Fibroblast of skin of left quadriceps (primary cell): Measurements from ENCODE around the gene EDAR.

Source experiments
- DNase-seq, 2 experiments: peaks; one replicate each; pipeline ENCODE4 v3.0.0-alpha.2; 2013; ENCODE audit warnings: low read depth in 2 of 2

Gene EDAR

GRCh38 chr2:108988796-108989713 lies at the start of gene EDAR:
Gene EDAR, minus strand, starts transcription at chr2:108989220. Its CDS starts 58,206 bp downstream, at chr2:108931014.
- no peak for DNase-seq

- DNase-seq: no peak
Observed at GRCh38 chr2:109033171-109033570, 44.2 kb upstream of the EDAR start.

- no peak for DNase-seq
Observed at GRCh38 chr2:109032229-109032820, 43.3 kb upstream of the EDAR start.

GRCh38 chr2:109031476-109032228 lies 42.6 kb upstream of the EDAR start:
- no peak for DNase-seq

- no peak for DNase-seq
Observed at GRCh38 chr2:109030870-109031475, 42.0 kb upstream of the EDAR start.

GRCh38 chr2:109029490-109030201 lies 40.6 kb upstream of the EDAR start:
- DNase-seq: no peak

GRCh38 chr2:109028738-109029489 lies 39.9 kb upstream of the EDAR start:
- DNase-seq: no peak

- DNase-seq: no peak
Observed at GRCh38 chr2:109028277-109028676, 39.3 kb upstream of the EDAR start.

GRCh38 chr2:109027702-109028101 lies 38.7 kb upstream of the EDAR start:
- no peak for DNase-seq

GRCh38 chr2:109024477-109024876 lies 35.5 kb upstream of the EDAR start:
- DNase-seq: no peak

GRCh38 chr2:109021895-109022300 lies 32.9 kb upstream of the EDAR start:
- no peak for DNase-seq

GRCh38 chr2:109020217-109020637 lies 31.2 kb upstream of the EDAR start:
- peak; percentile 41 for DNase-seq

GRCh38 chr2:109018452-109018851 lies 29.4 kb upstream of the EDAR start:
- no peak for DNase-seq

GRCh38 chr2:109017017-109017416 lies 28.0 kb upstream of the EDAR start:
- no peak for DNase-seq

GRCh38 chr2:109016376-109016775 lies 27.4 kb upstream of the EDAR start:
- no peak for DNase-seq

GRCh38 chr2:109014476-109014875 lies 25.5 kb upstream of the EDAR start:
- no peak for DNase-seq

GRCh38 chr2:109013051-109013450 lies 24.0 kb upstream of the EDAR start:
- no peak for DNase-seq

- no peak for DNase-seq
Observed at GRCh38 chr2:109009920-109010610, 21.0 kb upstream of the EDAR start.

GRCh38 chr2:109006971-109007370 lies 18.0 kb upstream of the EDAR start:
- no peak for DNase-seq

- DNase-seq: no peak
Observed at GRCh38 chr2:109005686-109006204, 16.7 kb upstream of the EDAR start.
